GM12875 (cell line): Measurements from ENCODE around the gene SIRPB2.

Experiments used
- H3K4me3 ChIP-seq: one replicate; pipeline ENCODE4 v1.5.1; 2011; ENCODE audit warnings: low read depth, low read length, control low read depth
- CTCF ChIP-seq: IDR thresholded peaks from 2 replicates; pipeline ENCODE4 v1.5.1; 2011; ENCODE audit warnings: low read depth, mild to moderate bottlenecking, control low read depth, inconsistent platforms, low read length, moderate library complexity, borderline replicate concordance; ENCODE audit not compliant: insufficient read depth

SIRPB2 gene

DNA sequence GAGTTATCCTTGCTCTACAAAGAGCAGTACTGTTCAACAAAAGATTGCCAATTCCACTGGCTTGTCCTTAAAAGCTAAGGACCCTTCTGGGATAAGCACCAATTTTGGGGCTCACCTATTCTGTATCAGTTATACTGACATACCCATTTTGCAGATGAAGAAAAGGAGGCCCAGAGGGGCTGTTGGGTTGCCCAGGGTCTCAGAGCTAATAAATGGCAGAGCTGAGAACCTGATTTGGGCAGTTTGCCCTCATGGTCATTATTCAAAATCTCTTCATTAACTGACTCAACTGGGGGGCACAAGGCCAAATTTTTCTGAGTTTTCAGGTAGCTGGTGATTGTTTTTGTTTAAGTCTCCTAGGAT, 55.9 kb downstream of the SIRPB2 start:
- H3K4me3 ChIP-seq, result no peak overlapping the region
- TF ChIP-seq CTCF, result no peak

GRCh38 chr20:1434571-1435336, 56.5 kb downstream of the SIRPB2 start:
- TF ChIP-seq CTCF, result no peak
- H3K4me3 ChIP-seq, result no peak overlapping the region

DNA sequence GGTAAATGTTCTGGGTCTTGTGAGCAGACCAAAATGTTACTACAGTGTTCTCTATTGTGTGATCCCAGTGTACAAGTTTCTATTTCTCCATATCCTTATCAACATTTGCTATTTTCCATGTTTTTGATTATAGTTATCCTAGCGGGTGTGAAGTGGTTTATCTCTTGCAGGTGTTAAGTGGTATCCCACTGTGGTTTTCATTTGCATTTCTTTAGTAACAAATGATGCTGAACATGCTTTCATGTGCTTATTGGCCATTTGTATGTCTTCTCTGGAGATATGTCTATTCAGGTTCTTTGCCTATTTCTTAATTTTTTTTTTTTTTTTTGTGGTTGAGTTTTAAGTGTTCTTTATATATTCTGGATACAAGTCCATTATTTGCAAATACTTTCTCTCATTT, 60.1 kb downstream of the SIRPB2 start:
- TF ChIP-seq CTCF, result no peak
- no peak overlapping the region for H3K4me3 ChIP-seq

- no peak overlapping the region for H3K4me3 ChIP-seq
- no peak for TF ChIP-seq CTCF
Observed at GRCh38 chr20:1430004-1430451, 61.2 kb downstream of the SIRPB2 start.

DNA sequence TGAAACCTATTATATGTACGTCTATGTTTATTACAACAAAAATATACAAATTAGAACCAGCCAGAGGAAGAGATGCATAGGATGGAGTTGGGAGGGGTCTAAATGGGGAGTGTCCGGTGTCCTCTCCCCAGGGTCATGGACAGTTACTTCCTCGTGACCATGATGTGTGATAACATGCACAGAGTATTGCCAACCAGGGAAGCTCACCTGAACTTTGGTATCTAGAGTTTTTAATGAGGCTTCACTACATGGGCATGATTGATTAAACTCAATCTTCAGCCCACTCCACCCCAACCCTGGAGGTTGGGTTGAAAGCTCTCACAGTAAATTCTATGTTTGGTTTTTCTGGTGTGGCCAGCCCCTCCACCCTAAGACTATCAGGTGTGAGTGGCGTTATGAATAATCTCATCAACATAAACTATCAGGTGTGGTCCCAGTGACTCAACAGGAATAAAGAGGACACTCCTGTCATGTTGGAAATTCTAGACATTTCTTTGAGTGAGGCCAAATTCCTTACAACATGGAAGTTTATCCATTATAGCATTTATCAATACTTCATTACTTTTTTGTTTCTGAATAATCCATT, 62.0 kb downstream of the SIRPB2 start:
- no peak overlapping the region for H3K4me3 ChIP-seq
- no peak for TF ChIP-seq CTCF

GRCh38 chr20:1427457-1428054, 63.7 kb downstream of the SIRPB2 start:
- no peak overlapping the region for H3K4me3 ChIP-seq
- TF ChIP-seq CTCF, result no peak

DNA sequence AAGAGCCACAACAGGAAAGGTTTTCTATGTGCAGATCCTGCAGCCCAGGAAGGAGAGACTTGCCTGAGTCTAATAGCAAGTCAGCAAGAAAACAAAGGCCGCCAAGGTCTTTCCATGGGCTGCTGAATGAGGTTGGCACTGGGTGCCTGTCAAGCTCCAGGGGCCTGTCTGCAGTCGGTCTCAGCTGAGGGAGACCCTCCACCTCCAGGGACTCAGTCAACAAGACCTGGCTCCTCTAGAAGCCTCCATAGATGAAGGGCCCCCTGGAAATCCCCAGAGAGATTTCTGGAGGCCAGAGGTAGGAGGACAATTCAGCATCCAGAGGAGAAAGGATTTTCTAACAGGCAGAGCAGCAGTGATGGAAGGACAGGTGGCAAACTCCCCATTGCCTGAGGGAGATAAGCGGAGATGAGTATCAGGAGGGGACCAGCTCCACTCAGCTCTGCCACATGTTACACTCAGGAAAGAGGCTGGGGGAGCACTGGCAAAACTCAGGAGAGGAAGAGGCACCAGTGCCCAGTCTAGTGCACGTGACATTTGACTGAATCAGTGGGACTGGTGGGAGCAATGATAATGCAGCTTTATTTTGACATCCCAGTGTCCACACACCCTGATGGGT, 64.9 kb downstream of the SIRPB2 start:
- TF ChIP-seq CTCF, result no peak
- H3K4me3 ChIP-seq, result no peak overlapping the region
